HepG2 (cell line): Measurements from ENCODE around the gene GMNN.

Experiments
- MXD4 ChIP-seq: IDR thresholded peaks from 2 replicates; pipeline ENCODE4 v1.6.1; 2016; ENCODE audit warnings: mild to moderate bottlenecking, missing biosample characterization, missing genetic modification reagents
- PHB2 ChIP-seq: fragments of 450-650 bp; IDR thresholded peaks from 2 replicates; pipeline ENCODE4 v1.6.1; 2018; ENCODE audit not compliant: partially characterized antibody
- SRSF1 ChIP-seq: fragments of 200-400 bp; formaldehyde crosslinking; optimal IDR thresholded peaks from 2 replicates; pipeline ENCODE3; 2017; ENCODE audit warnings: mild to moderate bottlenecking, low read depth, low read length, moderate library complexity
- TEAD2 ChIP-seq: sonication (generic); formaldehyde crosslinking; IDR thresholded peaks from 2 replicates; pipeline ENCODE4 v1.9.0; 2021; ENCODE audit warnings: missing genetic modification reagents
- ZFX ChIP-seq: sonication (generic); formaldehyde crosslinking; IDR thresholded peaks from 2 replicates; pipeline ENCODE4 v1.4.0; 2020; ENCODE audit warnings: mild to moderate bottlenecking, low read depth, missing genetic modification reagents, moderate library complexity
- ZNF788 ChIP-seq: sonication (generic); formaldehyde crosslinking; IDR thresholded peaks from 2 replicates; pipeline ENCODE4 v1.5.0; 2020; ENCODE audit warnings: mild to moderate bottlenecking, missing genetic modification reagents, borderline replicate concordance
- TF ChIP-seq, protein P1 (sequence below): sonication (generic); formaldehyde crosslinking; IDR thresholded peaks from 2 replicates; pipeline ENCODE4 v1.8.0; 2022; ENCODE audit warnings: missing genetic modification reagents, mild to moderate bottlenecking, inconsistent platforms, borderline replicate concordance

DNA sequence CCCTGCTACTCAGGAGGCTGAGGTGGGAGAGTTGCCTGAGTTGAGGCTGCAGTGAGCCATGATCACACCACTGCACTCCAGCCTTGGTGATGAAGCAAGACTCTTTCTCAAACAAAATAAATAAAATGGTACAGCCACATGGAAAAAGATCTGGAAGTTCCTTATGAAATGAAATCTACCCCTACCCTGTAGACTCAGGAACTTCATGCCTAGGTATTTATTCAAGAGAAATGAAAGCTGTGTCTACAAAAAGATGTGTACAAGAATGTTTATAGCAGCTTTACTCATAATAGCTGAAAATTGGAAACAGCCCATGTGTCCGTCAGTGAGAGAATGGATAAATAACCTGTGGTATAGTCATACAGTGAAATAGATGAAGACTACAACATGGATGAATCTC lies 40.6 kb upstream of the GMNN start:
- TF ChIP-seq SRSF1 (no peak), ZFX (CRISPR knock-in tag) (no peak), PHB2 (no peak), ZNF788 (CRISPR knock-in tag) (no peak), TEAD2 (CRISPR knock-in tag) (no peak), MXD4 (CRISPR knock-in tag) (no peak)
- TF ChIP-seq, protein P1, sequence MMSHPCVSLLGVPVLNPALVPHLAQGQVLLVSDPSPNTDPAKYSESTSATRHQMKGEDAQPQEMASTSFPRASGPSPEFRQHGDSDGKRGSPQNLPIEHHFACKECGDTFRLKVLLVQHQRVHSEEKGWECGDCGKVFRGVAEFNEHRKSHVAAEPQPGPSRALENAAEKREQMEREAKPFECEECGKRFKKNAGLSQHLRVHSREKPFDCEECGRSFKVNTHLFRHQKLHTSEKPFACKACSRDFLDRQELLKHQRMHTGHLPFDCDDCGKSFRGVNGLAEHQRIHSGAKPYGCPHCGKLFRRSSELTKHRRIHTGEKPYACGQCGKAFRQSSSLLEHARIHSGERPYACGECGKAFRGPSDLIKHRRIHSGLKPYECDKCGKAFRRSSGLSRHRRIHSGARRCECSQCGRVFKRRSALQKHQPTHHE (CRISPR knock-in tag): no peak
